HCEC 1CT (cell line): Measurements from ENCODE around the gene VTI1B.
A peak's percentile ranks its signal among the peaks of the same experiment; 100 is the strongest.
"Not testable (repeated sequence)": the region's sequence is repeated elsewhere in the genome, so short reads cannot be mapped to it uniquely, and the experiment has no call there.

Source experiments
- DNase-seq: peaks from one replicate; pipeline ENCODE4 v3.0.0-alpha.2; 2017

The VTI1B gene

DNA sequence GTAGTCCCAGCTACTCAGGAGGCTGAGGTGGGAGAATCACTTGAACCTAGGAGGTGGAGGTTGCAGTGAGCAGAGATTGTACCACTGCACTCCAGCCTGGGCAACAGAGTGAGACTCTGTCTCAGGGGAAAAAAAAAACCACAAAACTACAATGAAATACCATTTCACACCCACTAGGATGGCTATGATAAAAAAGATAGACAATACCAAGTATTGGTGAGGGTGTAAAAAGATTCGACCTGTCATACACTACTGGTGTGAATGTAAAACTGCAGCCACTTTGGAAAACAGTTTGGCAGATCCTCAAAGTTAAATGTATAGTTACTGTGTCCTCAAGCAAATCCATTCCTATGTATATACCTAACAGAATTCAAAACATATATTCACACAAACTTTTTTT lies 48.3 kb downstream of the VTI1B start:
- not testable (repeated sequence) for DNase-seq

DNA sequence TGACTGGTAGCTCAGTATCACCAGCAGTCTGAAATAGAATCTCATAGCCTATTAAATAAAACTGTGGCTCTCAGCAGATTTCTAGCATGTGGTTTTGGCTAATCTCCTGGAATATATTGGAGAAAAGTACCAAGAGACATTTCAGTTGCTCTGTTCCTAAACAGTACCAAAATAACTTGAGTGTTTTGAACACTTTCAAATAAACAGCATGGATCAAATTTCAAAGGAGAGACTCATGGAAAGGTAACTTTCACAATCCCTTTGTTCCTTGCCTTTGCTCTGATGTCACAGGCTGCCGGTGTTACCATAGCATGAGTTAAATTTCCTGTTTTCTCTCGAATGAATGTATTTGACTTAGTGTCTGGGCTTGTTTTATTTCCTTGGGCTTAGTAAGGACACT lies 51.3 kb downstream of the VTI1B start:
- DNase-seq: peak; percentile 8

DNA sequence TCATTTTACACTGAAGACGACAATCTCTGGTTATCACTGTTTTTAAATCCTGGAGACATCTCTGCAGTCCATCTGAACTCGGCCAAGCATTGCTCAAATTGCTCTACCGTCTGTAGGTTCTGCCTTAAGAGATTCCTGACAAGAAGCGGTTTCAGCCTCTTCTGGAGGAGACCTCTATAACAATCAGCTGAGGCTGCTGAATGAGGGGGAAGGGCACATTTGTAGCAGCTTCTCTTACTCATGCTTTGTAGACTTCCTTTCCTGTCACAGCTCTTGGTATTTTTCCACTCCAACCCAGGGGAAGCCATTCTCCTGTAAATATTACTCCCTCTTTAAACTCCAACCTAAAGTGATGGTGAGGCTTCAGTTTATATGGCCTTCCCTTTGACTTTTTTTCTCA lies 51.8 kb downstream of the VTI1B start:
- DNase-seq: peak; percentile 82

DNA sequence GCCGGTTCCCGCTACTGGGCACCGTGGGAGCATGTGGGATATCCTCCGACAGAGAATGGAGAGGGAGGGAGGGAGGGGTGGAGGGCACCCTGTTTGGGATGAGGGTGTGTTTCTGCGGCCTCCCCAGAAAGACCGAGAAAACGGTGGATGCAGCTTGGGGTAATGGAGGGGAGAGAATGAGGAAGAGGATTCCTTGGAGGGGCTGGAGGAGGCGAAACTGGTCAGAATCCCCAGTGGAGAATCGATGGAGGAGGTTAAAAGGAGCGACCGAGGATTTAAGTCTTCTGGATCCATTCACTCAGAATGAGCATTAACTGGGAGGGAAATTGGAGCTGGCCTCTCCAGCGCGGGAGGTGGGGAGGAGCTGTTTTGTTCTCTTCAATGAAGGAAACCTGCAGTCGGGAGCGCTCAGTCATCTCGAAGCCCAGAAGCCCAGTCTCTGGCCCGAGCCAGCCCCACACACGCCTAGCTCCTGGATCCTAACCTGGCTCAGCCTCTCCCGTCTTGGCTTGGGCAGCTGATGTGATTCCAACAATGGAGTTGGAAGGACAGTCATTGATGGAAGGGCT lies 54.1 kb downstream of the VTI1B start:
- DNase-seq: no peak

DNA sequence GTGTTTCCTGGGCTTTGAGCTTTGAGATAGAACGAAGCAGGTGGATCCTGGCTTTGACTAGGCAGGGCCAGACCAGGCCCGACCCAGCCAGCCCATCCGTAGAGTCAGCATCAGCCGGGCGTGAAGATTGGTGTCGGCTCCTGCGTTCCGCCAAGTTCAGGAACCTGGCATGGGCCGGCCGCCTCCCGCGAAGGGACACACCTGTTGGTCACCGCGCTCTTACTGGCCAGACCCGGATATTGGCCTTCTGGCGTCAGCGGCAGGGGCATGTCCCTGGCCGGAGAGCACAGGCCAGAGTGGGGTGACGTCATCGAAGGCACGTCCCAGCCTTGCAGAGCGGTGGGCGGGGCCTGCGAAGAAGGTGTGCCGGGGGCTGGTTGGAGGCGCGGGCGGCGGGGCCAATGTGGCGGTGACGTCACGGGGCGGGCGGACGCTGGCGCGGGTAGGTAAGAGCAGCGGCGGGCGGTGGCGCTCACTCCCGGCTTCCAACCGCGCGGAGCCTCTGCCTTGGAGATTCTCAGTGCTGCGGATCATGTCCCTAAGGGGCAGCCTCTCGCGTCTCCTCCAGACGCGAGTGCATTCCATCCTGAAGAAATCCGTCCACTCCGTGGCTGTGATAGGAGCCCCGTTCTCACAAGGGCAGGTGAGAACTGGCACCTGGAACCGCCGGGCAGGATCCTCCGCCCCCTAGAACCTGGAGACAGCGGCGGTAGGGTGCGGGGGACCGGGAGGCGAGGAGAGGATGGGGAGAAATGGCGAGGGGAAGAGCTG lies 54.8 kb downstream of the VTI1B start, which contains the start of gene ARG2:
TSS of gene ARG2 (plus strand) at position 475 of the 771 bp plus-strand sequence. CDS start at position 533, 58 bp downstream.
- peak; percentile 91 for DNase-seq

DNA sequence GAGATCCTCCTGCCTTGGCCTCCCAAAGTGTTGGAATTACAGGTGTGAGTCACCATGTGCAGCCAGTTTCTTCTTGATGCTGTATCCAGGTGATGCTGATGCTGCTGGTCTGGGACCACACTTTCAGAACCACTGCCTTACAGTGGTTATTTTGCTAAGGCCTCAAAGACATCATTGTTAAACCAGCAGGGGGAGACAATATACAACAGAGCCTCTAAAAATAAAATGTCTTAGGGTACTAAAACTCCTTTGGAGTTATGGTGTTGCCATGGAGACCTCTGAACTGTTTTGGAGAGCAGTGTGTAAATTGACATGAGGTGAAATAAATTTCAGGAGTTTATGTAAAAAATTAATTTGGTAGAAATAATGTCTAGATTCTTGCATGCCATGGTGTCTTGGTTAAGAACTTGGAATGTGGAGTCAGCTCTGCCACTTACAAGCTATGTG lies 55.8 kb downstream of the VTI1B start:
- DNase-seq: peak; percentile 74

DNA sequence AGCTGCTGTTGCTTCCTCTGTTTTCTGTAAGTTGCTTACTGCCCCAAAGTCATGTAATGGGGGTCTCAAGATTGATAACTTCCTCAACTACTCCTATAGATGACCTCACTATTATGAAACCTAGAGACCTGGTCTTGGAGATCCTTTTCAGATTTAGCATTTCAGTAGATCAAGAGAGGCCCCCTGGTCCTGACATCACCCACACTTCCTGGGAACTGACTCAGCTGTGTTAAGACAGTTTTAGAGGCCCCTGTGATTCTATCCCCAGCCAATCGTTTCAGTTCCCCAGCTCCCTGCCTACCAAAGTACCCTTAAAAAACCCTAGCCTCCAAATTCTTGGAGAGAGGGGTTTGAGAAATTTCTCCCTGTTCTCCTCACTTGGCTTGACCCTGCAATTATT lies 63.9 kb downstream of the VTI1B start:
- no peak for DNase-seq

DNA sequence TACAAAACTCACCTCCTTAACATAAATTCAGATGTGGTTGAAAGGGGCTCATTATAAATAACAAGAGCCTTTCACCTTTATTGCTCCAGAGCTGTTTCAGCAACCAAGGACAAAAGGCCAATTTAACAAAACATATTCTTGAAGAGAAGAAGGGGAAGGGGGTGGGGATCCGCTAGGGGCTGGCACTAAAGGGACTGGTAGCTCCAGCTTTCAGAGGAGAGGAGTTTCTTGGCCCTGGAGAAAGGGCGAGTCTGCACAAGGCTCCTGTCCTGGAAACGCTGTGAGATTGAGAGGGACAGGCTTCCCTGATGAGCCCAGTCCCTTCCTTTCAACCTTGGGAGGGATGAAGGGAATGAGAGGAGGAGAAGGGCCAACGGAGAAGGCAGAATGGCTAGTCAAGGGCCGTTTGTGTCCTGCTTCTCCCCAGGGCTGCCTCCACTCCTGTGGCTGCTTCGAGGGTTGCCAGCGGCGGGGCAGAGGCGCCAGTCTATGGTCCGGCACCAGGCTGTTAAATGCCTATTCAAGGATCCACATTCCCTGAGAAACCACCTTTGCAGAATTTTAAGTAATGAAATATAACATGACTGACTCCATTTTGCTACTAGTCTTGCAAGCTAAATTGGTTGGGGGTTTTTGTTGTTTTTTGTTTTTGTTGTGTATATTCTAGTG lies 64.7 kb downstream of the VTI1B start:
- DNase-seq: no peak

DNA sequence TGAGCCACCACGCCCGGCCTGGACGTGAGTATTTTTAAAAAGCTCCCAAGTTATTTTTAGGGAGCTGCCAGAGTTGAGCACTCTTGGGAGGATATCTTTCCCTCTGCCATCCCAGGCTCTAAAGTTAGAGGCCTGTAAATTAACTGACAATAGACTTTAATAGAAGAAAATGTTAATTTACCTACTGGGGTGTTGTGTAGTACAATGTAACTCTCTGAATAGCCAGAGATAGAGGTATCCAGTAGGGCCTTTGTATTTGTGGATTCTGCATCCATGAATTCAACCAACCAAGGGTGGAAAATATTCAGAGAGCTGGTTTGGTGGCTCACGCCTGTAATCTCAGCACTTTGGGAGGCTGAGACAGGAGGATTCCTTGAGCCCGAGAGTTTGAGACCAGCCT lies 66.8 kb downstream of the VTI1B start:
- DNase-seq: no peak

DNA sequence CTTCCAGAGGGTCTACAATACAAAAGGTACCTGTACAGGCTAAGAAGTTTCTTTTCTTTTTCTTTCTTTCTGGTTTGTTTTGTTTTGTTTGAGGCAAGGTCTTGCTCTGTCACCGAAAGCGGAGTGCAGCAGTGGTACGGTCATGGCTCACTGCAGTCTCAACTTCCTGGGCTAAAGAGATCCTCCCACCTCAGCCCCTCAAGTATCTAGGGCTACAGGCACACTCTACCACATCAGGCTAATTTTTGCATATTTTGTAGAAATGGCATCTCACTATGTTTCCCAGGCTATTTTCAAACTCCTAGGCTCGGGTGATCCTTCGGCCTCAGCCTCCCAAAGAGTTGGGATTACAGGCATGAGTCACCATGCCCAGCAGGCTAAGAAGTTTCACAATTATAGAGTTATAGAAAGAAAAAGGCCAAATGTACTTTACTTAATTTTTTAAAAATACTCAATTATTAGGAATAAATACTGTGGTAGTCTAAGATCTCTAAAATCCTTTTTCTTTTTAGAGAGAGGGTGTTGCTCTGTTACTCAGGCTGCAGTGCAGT lies 71.4 kb downstream of the VTI1B start:
- peak; percentile 6 for DNase-seq

DNA sequence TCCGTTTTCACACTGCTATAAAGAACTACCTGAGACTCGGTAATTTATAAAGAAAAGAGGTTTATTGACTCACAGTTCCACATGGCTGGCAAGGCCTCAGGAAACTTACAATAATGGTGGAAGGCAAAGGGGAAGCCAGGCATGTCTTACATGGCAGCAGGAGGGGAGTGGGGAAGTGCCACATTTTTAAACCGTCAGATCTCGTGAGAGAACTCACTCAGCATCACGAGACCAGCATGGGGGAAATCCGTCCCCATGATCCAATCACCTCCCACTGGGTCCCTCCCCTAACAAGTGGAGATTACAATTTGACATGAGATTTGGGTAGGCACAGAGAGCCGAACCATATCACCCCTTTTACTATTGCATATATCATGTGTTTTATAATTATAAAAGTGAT lies 72.4 kb downstream of the VTI1B start:
- no peak for DNase-seq

DNA sequence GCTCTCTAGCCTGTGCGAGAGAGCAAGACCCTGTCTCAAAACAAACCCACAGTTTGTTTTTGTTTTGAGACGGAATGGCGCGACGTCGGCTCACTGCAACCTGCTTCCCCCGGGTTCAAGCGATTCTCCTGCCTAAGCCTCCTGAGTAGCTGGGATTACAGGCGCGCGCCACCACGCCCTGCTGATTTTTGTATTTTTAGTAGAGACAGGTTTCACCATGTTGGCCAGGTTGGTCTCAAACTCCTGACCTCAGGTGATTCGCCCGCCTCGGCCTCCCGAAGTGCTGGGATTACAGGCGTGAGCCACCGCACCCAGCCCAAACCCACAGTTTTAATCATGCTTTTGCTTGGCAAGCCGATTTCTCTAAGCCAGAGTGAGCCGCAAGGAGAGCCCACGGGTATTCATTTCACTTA lies 73.9 kb downstream of the VTI1B start:
- not testable (repeated sequence) for DNase-seq

DNA sequence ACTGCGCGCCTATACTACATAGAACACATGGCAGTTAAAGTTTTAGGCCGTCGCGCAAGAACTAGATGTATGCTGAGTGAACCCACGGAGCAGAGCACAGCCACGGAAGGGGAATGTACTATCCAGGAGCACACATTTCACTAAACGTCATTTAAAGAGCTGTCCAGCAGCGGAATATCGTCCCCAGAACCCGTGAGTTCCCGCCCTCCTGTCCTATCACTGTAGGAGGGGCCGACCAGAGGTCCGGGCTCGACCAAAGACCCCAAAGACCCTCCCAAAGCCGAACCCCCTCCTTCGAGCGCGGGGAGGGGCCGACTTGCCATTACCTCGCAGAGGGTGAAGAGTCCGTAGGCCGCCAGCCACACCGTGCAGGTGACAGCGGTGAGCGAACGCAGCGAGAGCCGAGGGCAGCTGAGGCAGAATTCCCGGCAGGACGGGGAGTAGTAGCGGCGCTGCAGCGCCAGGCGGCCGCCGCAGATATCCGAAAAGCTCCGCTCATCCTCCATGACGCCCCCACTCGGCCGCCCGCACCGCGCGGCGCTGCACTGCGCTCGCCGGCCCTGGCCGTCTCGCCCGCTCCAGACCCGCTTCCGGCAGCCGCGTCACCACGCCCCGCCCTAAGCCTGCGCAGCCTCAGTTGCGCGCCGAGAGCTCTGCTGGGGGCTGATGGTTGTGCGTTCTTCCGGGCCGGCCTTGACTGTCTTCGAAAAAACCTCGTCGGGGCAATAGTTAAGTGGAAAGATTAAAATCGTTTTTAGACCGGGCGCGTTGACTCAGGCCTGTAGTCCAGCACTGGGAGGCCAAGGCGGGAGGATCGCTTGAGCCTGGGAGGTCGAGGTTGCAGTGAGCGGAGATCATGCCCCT lies 74.5 kb downstream of the VTI1B start, which contains the start of gene PIGH:
TSS of gene PIGH (minus strand) at position 571 of the 864 bp plus-strand sequence. CDS start at position 506, 65 bp downstream.
- peak; percentile 87 for DNase-seq
